Astrocyte of the spinal cord (primary cell): ENCODE data around the gene KCNT2.
A peak's percentile ranks its signal among the peaks of the same experiment; 100 is the strongest.

Experiments
- DNase-seq: peaks from one replicate; pipeline ENCODE4 v3.0.0; 2011; ENCODE audit warnings: low read depth, low spot score
- H3K4me3 ChIP-seq: 2 replicates; pipeline ENCODE4 v1.5.1; 2011; ENCODE audit warnings: low read depth, mild to moderate bottlenecking, low read length, moderate library complexity
- in situ Hi-C: cut with HindIII; loops from 2 replicates; pipeline ENCODE4 v1.10.0; 2017; ENCODE audit warnings: low sequenced_read_pairs
- TF ChIP-seq, protein P1 (sequence below): IDR thresholded peaks from 2 replicates; pipeline ENCODE4 v1.5.1; 2012; ENCODE audit warnings: low read depth, mild to moderate bottlenecking, low read length, inconsistent platforms

Gene KCNT2

GRCh38 chr1:196405839-196406238 lies 202.4 kb downstream of the KCNT2 start:
- TF ChIP-seq, protein P1, sequence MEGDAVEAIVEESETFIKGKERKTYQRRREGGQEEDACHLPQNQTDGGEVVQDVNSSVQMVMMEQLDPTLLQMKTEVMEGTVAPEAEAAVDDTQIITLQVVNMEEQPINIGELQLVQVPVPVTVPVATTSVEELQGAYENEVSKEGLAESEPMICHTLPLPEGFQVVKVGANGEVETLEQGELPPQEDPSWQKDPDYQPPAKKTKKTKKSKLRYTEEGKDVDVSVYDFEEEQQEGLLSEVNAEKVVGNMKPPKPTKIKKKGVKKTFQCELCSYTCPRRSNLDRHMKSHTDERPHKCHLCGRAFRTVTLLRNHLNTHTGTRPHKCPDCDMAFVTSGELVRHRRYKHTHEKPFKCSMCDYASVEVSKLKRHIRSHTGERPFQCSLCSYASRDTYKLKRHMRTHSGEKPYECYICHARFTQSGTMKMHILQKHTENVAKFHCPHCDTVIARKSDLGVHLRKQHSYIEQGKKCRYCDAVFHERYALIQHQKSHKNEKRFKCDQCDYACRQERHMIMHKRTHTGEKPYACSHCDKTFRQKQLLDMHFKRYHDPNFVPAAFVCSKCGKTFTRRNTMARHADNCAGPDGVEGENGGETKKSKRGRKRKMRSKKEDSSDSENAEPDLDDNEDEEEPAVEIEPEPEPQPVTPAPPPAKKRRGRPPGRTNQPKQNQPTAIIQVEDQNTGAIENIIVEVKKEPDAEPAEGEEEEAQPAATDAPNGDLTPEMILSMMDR, result no peak
- in situ Hi-C loops, result no loop called here
- no peak for DNase-seq
- H3K4me3 ChIP-seq, result no peak overlapping the region

DNA sequence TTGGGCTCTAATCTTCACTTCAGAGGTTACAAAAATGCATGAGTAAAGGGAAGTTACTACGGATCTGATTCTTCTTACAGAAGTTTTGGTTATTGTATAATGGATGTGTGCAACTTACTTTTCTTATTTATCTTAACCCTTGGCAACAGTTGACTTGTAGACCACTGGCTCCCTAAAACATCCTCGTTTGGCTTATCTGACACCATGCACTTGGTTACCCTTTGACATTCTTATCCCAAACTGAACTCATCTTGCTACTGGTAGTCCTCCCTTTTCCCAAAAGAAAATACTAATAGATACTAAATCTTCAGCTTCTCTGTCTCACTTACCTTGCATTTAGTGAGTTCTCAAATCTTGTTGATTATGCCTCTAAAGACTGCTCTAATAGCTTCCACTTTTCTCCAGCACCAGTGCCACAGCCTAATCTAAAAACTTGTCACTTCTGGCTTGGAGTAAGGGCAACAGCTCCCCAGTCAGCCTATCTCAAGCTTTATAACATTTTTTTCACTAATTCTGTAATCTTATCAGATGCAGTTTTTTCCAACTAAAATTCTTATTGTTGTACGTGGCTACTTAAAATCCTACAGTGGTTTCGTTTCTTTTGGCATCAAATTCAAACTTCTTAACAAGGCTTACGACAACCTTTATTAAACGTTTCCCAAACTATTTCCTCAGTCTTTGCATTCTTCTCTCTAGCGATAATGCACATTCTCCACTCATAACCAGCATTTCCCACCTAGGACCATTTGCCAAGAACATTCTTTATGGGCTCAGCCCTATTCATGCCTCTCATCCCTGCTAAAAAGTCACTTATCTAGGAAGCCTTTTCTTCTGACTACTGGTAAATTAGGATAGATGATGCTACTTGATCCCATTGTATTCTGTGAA lies 204.2 kb downstream of the KCNT2 start:
- no peak overlapping the region for H3K4me3 ChIP-seq
- TF ChIP-seq, protein P1, result no peak
- peak; percentile 75 for DNase-seq
- in situ Hi-C loops, result no loop called here

DNA sequence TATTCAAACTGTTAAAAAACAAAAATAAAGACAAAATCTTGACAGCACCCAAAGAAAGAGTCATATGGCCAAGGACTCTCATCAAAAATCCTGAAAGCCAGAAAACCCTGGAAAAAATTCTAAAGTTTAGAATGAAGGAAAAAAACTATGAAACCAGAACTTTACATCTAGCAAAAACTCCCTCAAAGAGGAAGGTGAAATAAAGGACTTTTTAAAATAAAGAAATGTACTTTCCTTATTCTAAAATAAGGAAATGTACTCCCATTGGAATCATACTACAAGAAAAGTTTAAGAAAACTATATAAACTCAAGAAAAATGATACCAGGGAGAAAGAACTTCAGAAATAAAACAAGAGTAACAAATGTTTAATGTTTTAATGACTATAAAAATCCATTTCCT lies 206.3 kb downstream of the KCNT2 start:
- DNase-seq, result no peak
- no peak overlapping the region for H3K4me3 ChIP-seq
- in situ Hi-C loops, result no loop called here
- TF ChIP-seq, protein P1, result no peak

DNA sequence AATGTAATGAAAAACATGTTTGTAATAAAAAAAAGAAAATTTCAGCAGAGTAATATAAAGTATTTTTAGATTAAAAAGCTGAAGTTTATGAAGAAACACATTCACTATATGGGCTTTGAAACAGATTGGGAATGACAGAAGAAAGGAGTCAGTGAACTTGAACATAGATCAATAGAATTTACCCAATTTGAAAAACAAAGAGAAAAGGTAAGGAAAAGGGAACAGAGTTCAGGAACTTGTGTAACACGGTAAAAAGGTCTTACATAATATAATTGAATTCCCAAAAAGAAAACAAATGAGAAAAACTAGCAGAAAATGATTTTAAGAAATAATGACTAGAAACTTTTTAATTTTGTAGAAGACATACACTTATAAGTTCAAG lies 206.8 kb downstream of the KCNT2 start:
- in situ Hi-C loops, result no loop called here
- no peak for DNase-seq
- no peak overlapping the region for H3K4me3 ChIP-seq
- TF ChIP-seq, protein P1, result no peak

DNA sequence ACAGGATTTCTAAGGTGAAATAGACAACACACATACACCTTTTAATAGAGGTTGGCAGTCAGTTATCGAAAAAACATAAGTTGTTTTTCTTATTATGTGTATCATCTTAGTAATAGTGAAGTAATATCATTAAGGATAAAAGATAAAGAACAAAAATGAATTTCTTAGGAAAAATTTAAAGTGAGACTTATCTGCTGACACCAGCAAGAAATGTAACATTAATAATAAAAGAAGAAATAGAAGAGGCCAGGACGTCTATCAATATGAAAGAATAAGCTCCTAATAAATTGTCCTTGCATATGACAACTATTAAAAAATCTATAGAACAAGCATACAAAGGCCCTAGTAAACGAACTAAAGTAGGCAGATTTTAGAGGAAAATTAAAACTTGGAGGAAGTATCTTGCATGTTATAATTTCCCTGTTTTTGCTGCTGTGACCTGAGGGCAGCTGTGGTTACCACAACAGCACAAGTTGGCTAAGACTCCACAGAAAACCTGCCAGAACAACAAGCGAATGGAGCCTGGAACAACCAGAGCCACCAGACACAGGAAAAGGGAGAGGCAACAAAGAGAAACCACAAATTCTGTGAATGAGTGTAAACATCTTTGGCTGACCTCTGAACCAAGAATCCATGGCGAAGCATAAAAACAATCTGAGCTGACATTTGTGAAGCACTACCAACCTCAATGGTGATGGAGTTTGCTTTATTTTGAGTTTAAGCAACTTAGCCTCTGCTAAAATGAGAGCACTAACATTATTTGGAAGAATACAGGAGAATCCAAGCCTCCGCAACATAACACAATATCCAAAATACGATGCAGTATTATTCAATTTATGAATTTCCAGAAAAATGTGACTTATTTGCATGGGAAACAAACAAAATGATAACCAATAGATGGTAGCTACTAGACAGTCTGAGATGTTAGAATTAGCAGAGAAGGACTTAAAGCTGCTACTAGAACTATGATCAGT lies 207.5 kb downstream of the KCNT2 start:
- peak; percentile 94 for DNase-seq
- in situ Hi-C loops, result no loop called here
- TF ChIP-seq, protein P1, result no peak
- H3K4me3 ChIP-seq, result no peak overlapping the region

DNA sequence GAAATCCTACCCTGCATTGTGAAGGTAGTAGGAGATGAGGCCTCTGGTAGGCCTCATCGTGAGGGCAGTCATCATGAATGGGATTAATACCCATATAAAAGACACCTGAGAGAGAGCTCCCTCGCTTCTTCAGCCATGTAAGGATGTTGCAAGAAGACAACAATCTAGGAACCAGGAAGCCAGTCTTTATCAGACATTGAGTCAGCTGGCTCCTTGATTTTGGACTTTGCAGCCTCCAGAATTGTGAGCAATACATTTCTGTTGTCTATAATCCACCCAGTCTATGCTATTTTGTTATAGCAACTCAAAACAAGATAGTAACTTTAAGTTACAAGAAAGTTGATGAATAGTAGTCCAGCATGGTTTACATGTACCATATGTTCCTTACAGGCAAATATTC lies 208.5 kb downstream of the KCNT2 start:
- H3K4me3 ChIP-seq, result no peak overlapping the region
- in situ Hi-C loops, result no loop called here
- no peak for DNase-seq
- TF ChIP-seq, protein P1, result no peak
